CD4-positive, alpha-beta memory T cell (primary cell): ENCODE results near the gene RFX6. TPM values are rescaled to one million over a fixed set of nuclear protein-coding genes. Genes with fewer than 3 reads are reported as not detected.

Experiments used
- CTCF ChIA-PET: fragments of 350-600 bp; sonication (Branson Sonifier 250); formaldehyde crosslinking; loops from one replicate; lab custom pipeline; 2021; ENCODE audit warnings: inconsistent platforms; ENCODE audit not compliant: partially characterized antibody; lab: Charles Lee
- POLR2A ChIA-PET: fragments of 350-600 bp; sonication (Branson Sonifier 250); formaldehyde crosslinking; loops from one replicate; lab custom pipeline; 2021; ENCODE audit not compliant: partially characterized antibody; lab: Charles Lee
- DNase-seq, 5 donors: peaks; one replicate each; pipeline versions ENCODE4 v3.0.0 to v3.0.0-alpha.2; 2020 to 2022; ENCODE audit warnings: mixed read lengths in 1 of 5
- H3K27ac ChIP-seq: one replicate; pipeline ENCODE4 v1.7.0; 2013; ENCODE audit warnings: low read depth, low read length
- H3K27me3 ChIP-seq: 2 replicates; pipeline ENCODE4 v1.7.0; 2013; ENCODE audit warnings: mild to moderate bottlenecking, low read length, moderate library complexity; ENCODE audit not compliant: insufficient read depth
- H3K36me3 ChIP-seq: 2 replicates; pipeline ENCODE4 v1.7.0; 2013; ENCODE audit warnings: mild to moderate bottlenecking, low read length, moderate library complexity; ENCODE audit not compliant: insufficient read depth
- H3K4me1 ChIP-seq: 2 replicates; pipeline ENCODE4 v1.7.0; 2013; ENCODE audit warnings: mild to moderate bottlenecking, low read length, moderate library complexity; ENCODE audit not compliant: insufficient read depth
- H3K4me3 ChIP-seq, 2 donors: one replicate each; pipeline ENCODE4 v1.7.0; 2013; ENCODE audit warnings: low read length in 2 of 2, mild to moderate bottlenecking in 1 of 2
- H3K9me3 ChIP-seq, 2 donors: one replicate each; pipeline ENCODE4 v1.7.0; 2013; ENCODE audit warnings: low read length in 2 of 2, control low read depth in 1 of 2; ENCODE audit not compliant: control insufficient read depth in 1 of 2
- H3K27ac Mint-ChIP-seq, 7 donors: one replicate each; pipeline ENCODE4 v1.8.0; 2020 to 2021; ENCODE audit warnings: mixed read lengths in 7 of 7, mild to moderate bottlenecking in 6 of 7, inconsistent platforms in 3 of 7, moderate library complexity in 3 of 7
- H3K27me3 Mint-ChIP-seq, 2 donors: one replicate each; pipeline ENCODE4 v1.8.0; 2020 to 2021; ENCODE audit warnings: mixed read lengths in 2 of 2
- H3K36me3 Mint-ChIP-seq, 2 donors: one replicate each; pipeline ENCODE4 v1.8.0; 2020 to 2021; ENCODE audit warnings: mixed read lengths in 2 of 2, inconsistent platforms in 1 of 2, mild to moderate bottlenecking in 1 of 2
- H3K4me1 Mint-ChIP-seq, 4 donors: one replicate each; pipeline ENCODE4 v1.8.0; 2020 to 2021; ENCODE audit warnings: mixed read lengths in 4 of 4, mild to moderate bottlenecking in 1 of 4
- H3K4me3 Mint-ChIP-seq, 8 donors: one replicate each; pipeline ENCODE4 v1.8.0; 2020 to 2021; ENCODE audit warnings: mixed read lengths in 8 of 8, mild to moderate bottlenecking in 7 of 8, moderate library complexity in 6 of 8, inconsistent platforms in 3 of 8
- H3K9me3 Mint-ChIP-seq, 8 donors: one replicate each; pipeline ENCODE4 v1.8.0; 2020 to 2021; ENCODE audit warnings: mixed read lengths in 8 of 8, mild to moderate bottlenecking in 5 of 8, inconsistent platforms in 3 of 8, moderate library complexity in 1 of 8
- intact Hi-C: fragments of 100-400 bp; cut with micrococcal nuclease; formaldehyde crosslinking; loops from one replicate; pipeline ENCODE4 v1.15.1; 2023
- polyA plus RNA-seq, 2 donors: library from polyadenylated mRNA; unstranded; fragments of 300-500 nt; fragmentation: Illumina TruSeq; gene quantifications; one replicate each; pipeline ENCODE4 v1.2.3, GENCODE V29; 2021
- total RNA-seq, 2 experiments: library from RNA; stranded (reverse); gene quantifications; one replicate each; pipeline ENCODE4 v1.2.3, GENCODE V29; 2021

Gene RFX6
- total and polyA plus RNA-seq, 4 experiments from 2014 or later, result not detected

GRCh38 chr6:116895935-116896334 lies 18.9 kb downstream of the RFX6 start:
- Mint-ChIP-seq H3K27me3 (peaks cover 0 to 4% of the 10 kb centered on the region in 2 donors), H3K9me3 (peaks cover 0 to 5% (median 0%) of the 10 kb centered on the region in 8 donors), H3K36me3 (no peaks in the 10 kb centered on the region), H3K4me1 (no peaks in the 10 kb centered on the region), H3K27ac (no peak overlapping the region), H3K4me3 (no peak overlapping the region)
- no peak overlapping the region for H3K27ac ChIP-seq
- no peaks in the 10 kb centered on the region for H3K27me3 ChIP-seq
- H3K36me3 ChIP-seq, result no peaks in the 10 kb centered on the region
- no peaks in the 10 kb centered on the region for H3K9me3 ChIP-seq
- POLR2A ChIA-PET, result no interaction called here
- CTCF ChIA-PET, result no interaction called here
- no peak for DNase-seq
- H3K4me1 ChIP-seq, result no peaks in the 10 kb centered on the region
- intact Hi-C loops, result no loop called here
- no peak overlapping the region for H3K4me3 ChIP-seq

GRCh38 chr6:116902634-116903033 lies 25.6 kb downstream of the RFX6 start:
- Histone ChIP-seq H3K4me3 (no peak overlapping the region), H3K36me3 (no peaks in the 10 kb centered on the region), H3K27ac (no peak overlapping the region), H3K9me3 (no peaks in the 10 kb centered on the region), H3K27me3 (no peaks in the 10 kb centered on the region), H3K4me1 (no peaks in the 10 kb centered on the region)
- Mint-ChIP-seq H3K27me3 (no peaks in the 10 kb centered on the region), H3K27ac (no peak overlapping the region), H3K9me3 (peaks cover 0 to 17% (median 10%) of the 10 kb centered on the region in 8 donors), H3K36me3 (no peaks in the 10 kb centered on the region), H3K4me3 (no peak overlapping the region), H3K4me1 (no peaks in the 10 kb centered on the region)
- intact Hi-C loops, result no loop called here
- ChIA-PET POLR2A (no interaction called here), CTCF (no interaction called here)
- no peak for DNase-seq

GRCh38 chr6:116922853-116923548 lies 46.0 kb downstream of the RFX6 start:
- H3K36me3 ChIP-seq, result no peaks in the 10 kb centered on the region
- H3K27me3 ChIP-seq, result no peaks in the 10 kb centered on the region
- H3K9me3 ChIP-seq, result no peaks in the 10 kb centered on the region
- H3K27ac ChIP-seq, result no peak overlapping the region
- H3K27me3 Mint-ChIP-seq, result no peaks in the 10 kb centered on the region
- H3K4me1 Mint-ChIP-seq, result no peaks in the 10 kb centered on the region
- no peak for DNase-seq
- H3K4me1 ChIP-seq, result no peaks in the 10 kb centered on the region
- no peaks in the 10 kb centered on the region for H3K9me3 Mint-ChIP-seq
- no peaks in the 10 kb centered on the region for H3K36me3 Mint-ChIP-seq
- CTCF ChIA-PET, result no interaction called here
- H3K4me3 Mint-ChIP-seq, result no peak overlapping the region
- POLR2A ChIA-PET, result no interaction called here
- intact Hi-C loops, result no loop called here
- no peak overlapping the region for H3K4me3 ChIP-seq
- no peak overlapping the region for H3K27ac Mint-ChIP-seq

- no peak for DNase-seq
- no peaks in the 10 kb centered on the region for H3K27me3 Mint-ChIP-seq
- POLR2A ChIA-PET, result no interaction called here
- no peaks in the 10 kb centered on the region for H3K36me3 ChIP-seq
- intact Hi-C loops, result no loop called here
- H3K4me3 ChIP-seq, result no peak overlapping the region
- H3K4me3 Mint-ChIP-seq, result no peak overlapping the region
- H3K27ac ChIP-seq, result no peak overlapping the region
- no peaks in the 10 kb centered on the region for H3K27me3 ChIP-seq
- no peaks in the 10 kb centered on the region for H3K9me3 Mint-ChIP-seq
- H3K9me3 ChIP-seq, result no peaks in the 10 kb centered on the region
- H3K27ac Mint-ChIP-seq, result no peak overlapping the region
- CTCF ChIA-PET, result no interaction called here
- H3K4me1 Mint-ChIP-seq, result no peaks in the 10 kb centered on the region
- H3K36me3 Mint-ChIP-seq, result no peaks in the 10 kb centered on the region
- no peaks in the 10 kb centered on the region for H3K4me1 ChIP-seq
Measured at GRCh38 chr6:116924245-116924644, 47.2 kb downstream of the RFX6 start.

GRCh38 chr6:116925088-116925794 lies 48.2 kb downstream of the RFX6 start:
- Histone ChIP-seq H3K27me3 (no peaks in the 10 kb centered on the region), H3K9me3 (no peaks in the 10 kb centered on the region), H3K4me1 (no peaks in the 10 kb centered on the region), H3K4me3 (no peak overlapping the region), H3K27ac (no peak overlapping the region), H3K36me3 (no peaks in the 10 kb centered on the region)
- ChIA-PET CTCF (no interaction called here), POLR2A (no interaction called here)
- Mint-ChIP-seq H3K27me3 (no peaks in the 10 kb centered on the region), H3K27ac (no peak overlapping the region), H3K9me3 (no peaks in the 10 kb centered on the region), H3K4me1 (no peaks in the 10 kb centered on the region), H3K36me3 (no peaks in the 10 kb centered on the region), H3K4me3 (no peak overlapping the region)
- intact Hi-C loops, result no loop called here
- no peak for DNase-seq

GRCh38 chr6:116928677-116929076 lies 51.6 kb downstream of the RFX6 start:
- intact Hi-C loops, result no loop called here
- ChIA-PET POLR2A (no interaction called here), CTCF (no interaction called here)

GRCh38 chr6:116929825-116930224 lies 52.8 kb downstream of the RFX6 start:
- H3K9me3 Mint-ChIP-seq, result no peaks in the 10 kb centered on the region

More at GRCh38 chr6:116928677-116929076, 51.6 kb downstream of the RFX6 start:
- Histone ChIP-seq H3K4me1 (no peaks in the 10 kb centered on the region), H3K4me3 (no peak overlapping the region), H3K27ac (no peak overlapping the region), H3K27me3 (no peaks in the 10 kb centered on the region), H3K9me3 (no peaks in the 10 kb centered on the region), H3K36me3 (no peaks in the 10 kb centered on the region)
- no peak overlapping the region for H3K27ac Mint-ChIP-seq
- DNase-seq, result no peak
- H3K27me3 Mint-ChIP-seq, result no peaks in the 10 kb centered on the region
- H3K9me3 Mint-ChIP-seq, result no peaks in the 10 kb centered on the region
- no peaks in the 10 kb centered on the region for H3K4me1 Mint-ChIP-seq
- no peak overlapping the region for H3K4me3 Mint-ChIP-seq
- H3K36me3 Mint-ChIP-seq, result no peaks in the 10 kb centered on the region

More at GRCh38 chr6:116929825-116930224, 52.8 kb downstream of the RFX6 start:
- no peak for DNase-seq
- intact Hi-C loops, result loop anchor here (1.0 kb wide), 1 partner anchor 45 kb away; no protein-coding TSS in a partner anchor
- Mint-ChIP-seq H3K27me3 (no peaks in the 10 kb centered on the region), H3K27ac (no peak overlapping the region), H3K4me1 (no peaks in the 10 kb centered on the region), H3K4me3 (no peak overlapping the region), H3K36me3 (no peaks in the 10 kb centered on the region)
- H3K4me3 ChIP-seq, result no peak overlapping the region
- no peaks in the 10 kb centered on the region for H3K27me3 ChIP-seq
- ChIA-PET CTCF (no interaction called here), POLR2A (no interaction called here)
- no peaks in the 10 kb centered on the region for H3K9me3 ChIP-seq
- no peaks in the 10 kb centered on the region for H3K36me3 ChIP-seq
- H3K4me1 ChIP-seq, result no peaks in the 10 kb centered on the region
- H3K27ac ChIP-seq, result no peak overlapping the region
